ENCODE results near the gene NUB1. TPM values are rescaled to one million over a fixed set of nuclear protein-coding genes. Genes with fewer than 3 reads are reported as not detected.
A peak's percentile ranks its signal among the peaks of the same experiment; 100 is the strongest.

Gene NUB1
- total and polyA plus RNA-seq, 7 donors: 23.6 to 56.2 (median 46.0) TPM

GRCh38 chr7:151390598-151391357 is 49.2 kb downstream of the NUB1 start:
- ATAC-seq (no peak), DNase-seq (peak in 1 of 2 donors; percentile 11)
- H3K27me3 ChIP-seq (ENCODE audit: insufficient read depth in 3 of 3, low read length in 2 of 3): peaks cover 0 to 18% (median 4%) of the 10 kb centered on the region in 3 donors
- WGBS, 3 donors: 78 to 87% (median 85%) methylated on average over 25 of the region's 25 CpGs
- no peaks in the 10 kb centered on the region for H3K9me3 ChIP-seq
- no peak for TF ChIP-seq CTCF (IDR thresholded peaks at IDR 0.05)
- no peak overlapping the region for H3K27ac ChIP-seq
- no peak overlapping the region for H3K4me3 ChIP-seq
- H3K36me3 ChIP-seq (ENCODE audit: insufficient read depth in 1 of 2, low read depth in 1 of 2): no peaks in the 10 kb centered on the region
- intact Hi-C loops (cut with DNase I): no loop called here
- no peaks in the 10 kb centered on the region for H3K4me1 ChIP-seq

DNA sequence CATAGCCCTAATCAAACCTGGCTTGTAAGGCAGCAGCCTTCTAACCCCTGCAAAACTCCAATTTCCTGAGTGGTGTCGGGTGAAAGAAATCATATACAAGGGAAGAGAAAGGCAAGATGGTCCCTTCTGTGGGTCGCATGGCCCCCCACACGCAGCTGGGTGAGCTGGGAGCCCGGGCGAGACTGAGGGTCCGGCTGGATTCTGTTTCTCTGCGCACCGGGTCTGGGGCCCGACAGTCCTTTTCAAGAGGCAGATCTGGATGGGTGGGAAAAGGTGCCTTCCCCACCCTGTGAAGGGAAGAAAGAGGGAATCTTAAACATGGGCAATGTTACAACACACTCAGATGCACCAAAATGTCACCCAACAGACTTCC is 49.7 kb downstream of the NUB1 start:
- Histone ChIP-seq H3K27ac (no peak overlapping the region), H3K36me3 (ENCODE audit: insufficient read depth in 1 of 2, low read depth in 1 of 2) (no peaks in the 10 kb centered on the region), H3K9me3 (no peaks in the 10 kb centered on the region), H3K4me3 (no peak overlapping the region), H3K4me1 (no peaks in the 10 kb centered on the region), H3K27me3 (ENCODE audit: insufficient read depth in 3 of 3, low read length in 2 of 3) (peaks cover 0 to 18% (median 4%) of the 10 kb centered on the region in 3 donors)
- intact Hi-C loops (cut with DNase I): no loop called here
- DNase-seq: peak in 1 of 2 donors; percentile 26
- no peak for ATAC-seq
- TF ChIP-seq CTCF (IDR thresholded peaks at IDR 0.05): no peak
- 86 to 91% (median 90%) methylated on average over 9 of the region's 9 CpGs for WGBS, 3 donors

- 88 to 91% (median 91%) methylated on average over 8 of the region's 8 CpGs for WGBS, 3 donors
- TF ChIP-seq CTCF (IDR thresholded peaks at IDR 0.05): no peak
- no peak for ATAC-seq
Observed at GRCh38 chr7:151392002-151392401, 50.4 kb downstream of the NUB1 start.

GRCh38 chr7:151392426-151392825 is 50.8 kb downstream of the NUB1 start:
- Histone ChIP-seq H3K9me3 (no peaks in the 10 kb centered on the region), H3K27ac (no peak overlapping the region), H3K4me1 (no peaks in the 10 kb centered on the region), H3K36me3 (ENCODE audit: insufficient read depth in 1 of 2, low read depth in 1 of 2) (no peaks in the 10 kb centered on the region), H3K27me3 (ENCODE audit: insufficient read depth in 3 of 3, low read length in 2 of 3) (peaks cover 0 to 15% (median 4%) of the 10 kb centered on the region in 3 donors), H3K4me3 (no peak overlapping the region)
- TF ChIP-seq CTCF (IDR thresholded peaks at IDR 0.05): no peak
- intact Hi-C loops (cut with DNase I): no loop called here
- 72 to 84% (median 84%) methylated on average over 10 to 13 of the region's 13 CpGs for WGBS, 3 donors
- DNase-seq: peak in 1 of 2 donors; percentile 54
- no peak for ATAC-seq

More at GRCh38 chr7:151392002-151392401, 50.4 kb downstream of the NUB1 start:
- peak in 1 of 2 donors; percentile 29 for DNase-seq
- Histone ChIP-seq H3K27ac (no peak overlapping the region), H3K36me3 (ENCODE audit: insufficient read depth in 1 of 2, low read depth in 1 of 2) (no peaks in the 10 kb centered on the region), H3K27me3 (ENCODE audit: insufficient read depth in 3 of 3, low read length in 2 of 3) (peaks cover 0 to 17% (median 4%) of the 10 kb centered on the region in 3 donors), H3K9me3 (no peaks in the 10 kb centered on the region), H3K4me3 (no peak overlapping the region), H3K4me1 (no peaks in the 10 kb centered on the region)
- intact Hi-C loops (cut with DNase I): no loop called here
